Keratinocyte (primary cell): ENCODE data around the gene ANXA11.

Experiments
- EZH2 ChIP-seq: IDR thresholded peaks from one replicate; pipeline ENCODE4 v1.6.1; 2012; ENCODE audit warnings: inconsistent platforms, mild to moderate bottlenecking, low read length, moderate library complexity
- TF ChIP-seq, protein P1 (sequence below), 3 experiments: IDR thresholded peaks in 1 of 3; conservative IDR thresholded peaks in 1 of 3; optimal IDR thresholded peaks in 1 of 3; 2 replicates in 2 of 3; 3 replicates in 1 of 3; pipeline versions ENCODE3 to v1.5.1; 2011; ENCODE audit warnings: low read length in 3 of 3, mild to moderate bottlenecking in 3 of 3, moderate library complexity in 2 of 3, control low read depth in 1 of 3, inconsistent platforms in 1 of 3; ENCODE audit not compliant: insufficient read depth in 2 of 3; ENCODE audit errors: extremely low read depth in 1 of 3

DNA sequence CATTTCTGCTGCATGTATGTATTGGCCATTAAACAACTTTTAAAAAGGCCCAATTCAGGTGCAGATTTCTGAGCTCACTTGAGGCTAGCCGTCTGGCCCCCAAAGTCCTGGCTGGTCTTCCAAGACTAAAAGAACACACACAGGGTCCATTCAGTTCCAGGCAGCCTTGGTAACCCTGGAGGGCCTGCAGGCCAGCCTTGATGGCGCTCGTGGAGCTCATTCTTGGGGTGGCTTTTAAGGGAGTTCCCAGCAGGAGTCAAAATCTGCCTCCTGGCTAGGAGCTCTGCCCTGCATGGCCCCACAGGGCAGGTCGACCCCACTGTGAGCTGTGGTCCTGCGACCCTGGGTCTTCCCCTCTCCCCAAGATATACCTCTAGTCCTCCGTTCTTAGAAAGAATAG lies 28.8 kb downstream of the ANXA11 start:
- TF ChIP-seq, protein P1, sequence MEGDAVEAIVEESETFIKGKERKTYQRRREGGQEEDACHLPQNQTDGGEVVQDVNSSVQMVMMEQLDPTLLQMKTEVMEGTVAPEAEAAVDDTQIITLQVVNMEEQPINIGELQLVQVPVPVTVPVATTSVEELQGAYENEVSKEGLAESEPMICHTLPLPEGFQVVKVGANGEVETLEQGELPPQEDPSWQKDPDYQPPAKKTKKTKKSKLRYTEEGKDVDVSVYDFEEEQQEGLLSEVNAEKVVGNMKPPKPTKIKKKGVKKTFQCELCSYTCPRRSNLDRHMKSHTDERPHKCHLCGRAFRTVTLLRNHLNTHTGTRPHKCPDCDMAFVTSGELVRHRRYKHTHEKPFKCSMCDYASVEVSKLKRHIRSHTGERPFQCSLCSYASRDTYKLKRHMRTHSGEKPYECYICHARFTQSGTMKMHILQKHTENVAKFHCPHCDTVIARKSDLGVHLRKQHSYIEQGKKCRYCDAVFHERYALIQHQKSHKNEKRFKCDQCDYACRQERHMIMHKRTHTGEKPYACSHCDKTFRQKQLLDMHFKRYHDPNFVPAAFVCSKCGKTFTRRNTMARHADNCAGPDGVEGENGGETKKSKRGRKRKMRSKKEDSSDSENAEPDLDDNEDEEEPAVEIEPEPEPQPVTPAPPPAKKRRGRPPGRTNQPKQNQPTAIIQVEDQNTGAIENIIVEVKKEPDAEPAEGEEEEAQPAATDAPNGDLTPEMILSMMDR (optimal IDR thresholded peaks at IDR 0.05 in 1 of 3, IDR thresholded peaks at IDR 0.05 in 1 of 3, conservative IDR thresholded peaks at IDR 0.05 in 1 of 3; ENCODE audit: extremely low read depth in 1 of 3, insufficient read depth in 2 of 3, low read length in 3 of 3), result no peak
- no peak for TF ChIP-seq EZH2
